ENCODE results near the gene CDH4.

The CDH4 gene

DNA sequence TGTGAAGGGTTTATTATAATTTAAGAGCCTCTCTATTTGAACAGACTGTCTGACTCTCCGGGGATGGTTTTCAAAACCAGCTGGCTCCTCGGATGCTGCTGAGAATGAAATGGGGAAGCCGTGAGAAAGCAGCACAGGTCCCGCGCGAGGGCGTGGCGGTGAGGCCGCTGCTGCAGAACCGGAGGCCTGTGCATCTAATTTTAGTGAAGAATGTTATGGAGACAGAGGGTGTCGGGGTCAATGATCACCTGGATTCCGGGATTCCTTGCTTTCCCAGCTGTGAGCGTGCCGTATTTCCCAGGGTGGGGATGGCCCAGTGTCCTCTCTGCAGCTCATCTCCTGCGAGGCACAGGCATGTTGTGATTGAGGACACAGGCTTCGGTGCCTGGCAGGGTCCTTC lies 348.0 kb downstream of the CDH4 start:
- H3K27ac ChIP-seq (ENCODE audit: low read length) = no peak overlapping the region
- H3K4me2 ChIP-seq (ENCODE audit: insufficient read depth, low read length) = no peak overlapping the region
- no peak overlapping the region for H2AFZ ChIP-seq (ENCODE audit: low read depth, low read length)
- ATAC-seq (ENCODE audit: insufficient read depth, low read depth) (no peak), DNase-seq (no peak)
- H3K9ac ChIP-seq (ENCODE audit: low read depth, low read length) = no peak overlapping the region
- H3K4me3 ChIP-seq (ENCODE audit: low read depth in 1 of 2, low read length in 2 of 2) = no peak overlapping the region
- H4K20me1 ChIP-seq (ENCODE audit: insufficient read depth, low read length) = no peaks in the 10 kb centered on the region
- no peak for TF ChIP-seq EZH2 (IDR thresholded peaks at IDR 0.05; ENCODE audit: borderline replicate concordance, low read depth, low read length, severe bottlenecking)
- TF ChIP-seq CTCF (IDR thresholded peaks at IDR 0.05; ENCODE audit: borderline replicate concordance, extremely low read depth, low read length, poor library complexity, severe bottlenecking) = no peak
- no peaks in the 10 kb centered on the region for H3K27me3 ChIP-seq (ENCODE audit: insufficient read depth, low read length, poor library complexity)
- no peaks in the 10 kb centered on the region for H3K36me3 ChIP-seq (ENCODE audit: insufficient read depth, low read length)
- H3K79me2 ChIP-seq (ENCODE audit: insufficient read depth, low read length) = no peaks in the 10 kb centered on the region
- no peaks in the 10 kb centered on the region for H3K4me1 ChIP-seq (ENCODE audit: insufficient read depth, low read length)
- H3K9me3 ChIP-seq (ENCODE audit: insufficient read depth, low read length, severe bottlenecking) = peaks cover 9% of the 10 kb centered on the region

DNA sequence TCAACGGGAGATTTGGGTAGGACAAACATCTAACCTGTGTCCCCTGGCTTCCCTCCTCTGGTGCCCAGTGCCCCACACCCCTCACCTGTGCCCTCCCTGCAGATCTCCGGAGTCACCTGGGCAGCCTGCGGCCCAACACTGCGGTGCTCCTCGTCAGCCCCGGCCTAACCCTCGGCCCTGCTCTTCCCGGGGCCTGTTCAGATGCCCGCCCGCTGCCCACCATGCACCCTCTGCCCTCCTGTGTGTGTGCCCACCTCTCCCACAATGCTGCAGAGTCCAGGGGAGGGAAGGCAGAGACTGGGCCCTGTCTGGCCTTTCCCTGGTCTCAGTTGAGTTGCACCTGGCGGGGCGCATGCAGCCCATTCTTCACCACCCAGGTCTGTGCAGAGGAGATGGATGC lies 349.3 kb downstream of the CDH4 start:
- H3K27me3 ChIP-seq (ENCODE audit: insufficient read depth, low read length, poor library complexity) = no peaks in the 10 kb centered on the region
- DNase-seq = no peak
- no peak overlapping the region for H2AFZ ChIP-seq (ENCODE audit: low read depth, low read length)
- no peaks in the 10 kb centered on the region for H3K4me1 ChIP-seq (ENCODE audit: insufficient read depth, low read length)
- no peak for ATAC-seq (ENCODE audit: insufficient read depth, low read depth)
- no peak overlapping the region for H3K27ac ChIP-seq (ENCODE audit: low read length)
- H3K79me2 ChIP-seq (ENCODE audit: insufficient read depth, low read length) = no peaks in the 10 kb centered on the region
- peaks cover 2% of the 10 kb centered on the region for H3K9me3 ChIP-seq (ENCODE audit: insufficient read depth, low read length, severe bottlenecking)
- H3K36me3 ChIP-seq (ENCODE audit: insufficient read depth, low read length) = no peaks in the 10 kb centered on the region
- TF ChIP-seq EZH2 (IDR thresholded peaks at IDR 0.05; ENCODE audit: borderline replicate concordance, low read depth, low read length, severe bottlenecking) = no peak
- no peak for TF ChIP-seq CTCF (IDR thresholded peaks at IDR 0.05; ENCODE audit: borderline replicate concordance, extremely low read depth, low read length, poor library complexity, severe bottlenecking)
- no peak overlapping the region for H3K4me2 ChIP-seq (ENCODE audit: insufficient read depth, low read length)
- peaks cover 5% of the 10 kb centered on the region; the same call in 1 of the 2 replicates for H4K20me1 ChIP-seq (ENCODE audit: insufficient read depth, low read length)
- H3K4me3 ChIP-seq (ENCODE audit: low read depth in 1 of 2, low read length in 2 of 2) = no peak overlapping the region
- H3K9ac ChIP-seq (ENCODE audit: low read depth, low read length) = no peak overlapping the region

DNA sequence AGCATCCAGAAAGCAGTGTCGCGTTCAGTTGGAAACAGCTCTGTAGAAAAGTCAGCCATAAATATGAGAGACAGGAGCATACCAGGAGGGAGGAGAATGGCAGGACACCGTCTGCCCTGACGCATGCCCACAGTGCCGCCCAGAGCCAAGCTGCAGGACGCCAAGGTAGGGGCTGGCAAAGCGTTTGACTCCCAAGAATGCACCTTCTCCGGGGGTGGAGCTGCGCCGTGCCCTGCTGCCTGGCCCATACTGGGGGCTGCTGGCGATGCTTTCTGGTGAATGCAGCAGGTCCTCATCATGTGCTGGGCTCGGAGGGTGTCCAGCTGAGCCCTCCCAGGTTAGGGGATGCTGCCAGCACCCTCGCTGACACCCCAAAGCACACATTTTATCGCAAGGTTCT lies 349.8 kb downstream of the CDH4 start:
- peaks cover 5% of the 10 kb centered on the region; the same call in 1 of the 2 replicates for H4K20me1 ChIP-seq (ENCODE audit: insufficient read depth, low read length)

More for the DNA sequence above, 349.8 kb downstream of the CDH4 start:
- Histone ChIP-seq H3K9ac (ENCODE audit: low read depth, low read length) (no peak overlapping the region), H3K79me2 (ENCODE audit: insufficient read depth, low read length) (no peaks in the 10 kb centered on the region), H3K4me2 (ENCODE audit: insufficient read depth, low read length) (no peak overlapping the region), H3K9me3 (ENCODE audit: insufficient read depth, low read length, severe bottlenecking) (no peaks in the 10 kb centered on the region), H3K27me3 (ENCODE audit: insufficient read depth, low read length, poor library complexity) (no peaks in the 10 kb centered on the region), H3K27ac (ENCODE audit: low read length) (no peak overlapping the region), H3K4me3 (ENCODE audit: low read depth in 1 of 2, low read length in 2 of 2) (no peak overlapping the region), H2AFZ (ENCODE audit: low read depth, low read length) (no peak overlapping the region), H3K4me1 (ENCODE audit: insufficient read depth, low read length) (no peaks in the 10 kb centered on the region), H3K36me3 (ENCODE audit: insufficient read depth, low read length) (no peaks in the 10 kb centered on the region)
- no peak for ATAC-seq (ENCODE audit: insufficient read depth, low read depth)
- no peak for DNase-seq
- TF ChIP-seq CTCF (IDR thresholded peaks at IDR 0.05; ENCODE audit: borderline replicate concordance, extremely low read depth, low read length, poor library complexity, severe bottlenecking) (no peak), EZH2 (IDR thresholded peaks at IDR 0.05; ENCODE audit: borderline replicate concordance, low read depth, low read length, severe bottlenecking) (no peak)
